ENCODE measurements around the gene C10orf71.

Gene C10orf71

GRCh38 chr10:49325916-49326783 is 27.2 kb downstream of the C10orf71 start:
- DNase-seq, result peak in 3 of 42 donors; percentile 11 to 39 (median 23)
- intact Hi-C loops (cut with DNase I), result no loop called here

DNA sequence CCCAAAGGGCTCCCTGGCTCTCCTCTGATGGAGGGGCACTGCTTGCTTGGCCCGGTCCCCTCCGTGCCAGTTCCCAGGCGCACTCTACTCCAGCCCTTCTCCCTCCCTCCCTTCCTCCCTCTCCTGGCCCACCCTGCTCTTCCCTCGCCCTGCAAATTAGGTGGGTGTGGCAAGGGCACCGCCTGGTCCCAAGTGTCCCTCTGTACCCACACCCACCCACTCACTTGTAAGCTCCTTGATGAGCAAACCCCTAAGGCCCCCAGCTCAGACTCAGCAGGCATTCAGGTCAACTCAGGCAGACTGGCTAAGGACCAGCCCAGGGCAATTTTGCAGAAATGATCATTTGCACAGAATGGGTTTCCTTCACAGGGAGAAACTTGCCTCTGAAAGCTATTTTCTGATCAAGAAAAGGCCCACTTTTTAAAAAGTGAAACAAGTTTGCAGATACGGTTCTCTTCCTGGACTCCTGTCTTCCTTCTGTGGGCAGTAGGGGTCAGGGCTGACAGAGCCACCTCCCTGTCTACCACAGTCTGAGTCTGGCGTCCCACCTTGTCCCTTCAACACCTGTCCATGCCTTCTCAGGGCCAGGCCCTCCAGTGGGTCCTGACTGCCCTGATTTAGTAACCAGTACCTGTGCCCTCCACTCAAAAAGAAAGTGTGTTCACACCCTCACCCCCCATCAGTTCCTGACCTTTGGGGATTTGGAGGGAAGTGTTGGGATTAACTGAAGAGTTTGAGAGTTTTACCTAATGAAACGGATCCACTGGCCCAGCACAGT is 28.3 kb downstream of the C10orf71 start:
- DNase-seq, result peak in 2 of 42 donors; percentile 31 to 32

DNA sequence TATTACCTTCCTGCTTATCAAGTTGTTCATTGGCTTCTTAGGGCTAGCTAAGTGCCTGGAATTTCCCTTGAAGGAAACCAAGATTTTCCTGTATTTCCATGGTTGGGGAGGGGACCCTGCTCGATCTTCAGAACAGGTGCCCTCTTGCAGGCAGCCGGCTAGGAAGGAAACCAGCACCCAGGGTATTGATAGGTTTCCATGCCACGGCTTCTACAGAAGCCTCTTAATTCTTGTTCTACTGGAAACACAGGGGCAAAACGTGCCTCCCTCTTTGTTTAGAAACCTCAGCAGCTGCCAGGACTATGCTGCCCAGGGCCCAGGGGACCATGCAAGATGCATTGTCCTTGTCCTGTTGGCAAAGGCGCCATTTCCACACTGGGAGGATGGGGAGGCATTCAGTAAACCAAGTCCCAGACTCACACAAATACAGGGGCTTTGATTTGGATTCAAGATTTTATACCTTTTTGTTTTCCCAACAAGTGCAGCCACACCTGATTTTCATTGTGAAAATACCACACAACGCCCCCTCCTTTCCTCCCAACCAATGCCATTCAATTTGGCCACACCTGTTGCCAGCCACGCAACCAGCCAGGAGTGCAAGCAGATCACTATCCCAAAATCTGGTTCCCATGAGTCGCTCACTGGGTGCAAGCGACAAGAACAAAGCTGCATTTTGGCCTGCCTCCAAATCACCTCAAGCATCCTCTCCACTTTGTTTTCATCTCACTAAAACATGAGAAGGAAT is 29.6 kb downstream of the C10orf71 start:
- DNase-seq, result peak in 2 of 42 donors; percentile 28 to 41
- intact Hi-C loops (cut with DNase I), result no loop called here

More for the DNA sequence above, 28.3 kb downstream of the C10orf71 start:
- intact Hi-C loops (cut with DNase I), result no loop called here

GRCh38 chr10:49329146-49329505 is 30.2 kb downstream of the C10orf71 start:
- peak in 2 of 42 donors; percentile 8 to 35 for DNase-seq
- intact Hi-C loops (cut with DNase I), result no loop called here

DNA sequence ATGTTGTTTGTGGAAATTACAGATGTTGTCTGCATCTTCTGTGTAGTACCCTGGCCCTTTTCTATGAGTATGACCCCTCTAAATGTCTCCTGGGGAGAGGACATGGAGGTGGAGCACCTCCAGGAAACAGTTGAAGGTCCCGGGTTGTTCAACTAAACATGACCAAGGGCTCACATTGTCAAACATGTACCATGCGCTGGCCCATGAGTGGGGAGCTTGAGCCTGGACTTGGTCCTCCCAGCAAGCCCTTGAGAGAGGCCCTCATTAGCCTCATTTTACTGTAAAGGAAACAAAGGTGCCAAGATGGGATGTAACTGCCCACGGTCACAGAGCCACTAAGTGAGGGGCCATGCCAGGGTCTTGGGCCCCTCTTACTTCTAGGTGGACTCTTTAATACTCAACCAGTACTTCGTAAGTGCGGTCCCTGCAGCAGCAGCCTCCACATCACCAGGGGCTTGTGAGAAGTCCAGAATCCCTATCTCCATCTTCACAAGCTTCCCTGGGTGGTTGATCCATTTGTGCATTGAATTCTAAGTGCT is 31.2 kb downstream of the C10orf71 start:
- intact Hi-C loops (cut with DNase I), result no loop called here
- DNase-seq, result peak in 2 of 42 donors; percentile 7 to 19

DNA sequence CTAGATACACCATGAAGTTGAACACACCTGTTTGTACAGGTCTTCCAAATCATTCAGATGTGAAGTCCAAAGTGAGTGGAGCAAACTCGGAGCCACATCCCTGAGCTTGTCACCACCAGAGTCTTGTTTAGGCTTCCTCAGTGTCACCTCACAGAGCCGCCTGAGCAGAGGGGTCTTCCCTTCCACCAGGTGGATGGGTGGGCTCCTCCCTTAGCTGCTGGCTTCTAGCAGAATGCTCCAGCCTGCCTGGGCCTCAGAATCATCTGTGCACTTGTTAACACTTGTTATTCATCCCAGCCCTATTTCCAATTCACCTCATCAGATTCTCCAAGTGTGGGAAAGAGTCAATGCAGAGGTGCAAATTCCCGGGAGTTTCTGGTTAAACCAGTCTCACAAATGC is 32.5 kb downstream of the C10orf71 start:
- intact Hi-C loops (cut with DNase I), result no loop called here
- peak in 2 of 42 donors; percentile 13 to 21 for DNase-seq

- intact Hi-C loops (cut with DNase I), result no loop called here
- peak in 2 of 42 donors; percentile 3 to 14 for DNase-seq
These were observed 33.4 kb downstream of the C10orf71 start for GRCh38 chr10:49332333-49332732.

- intact Hi-C loops (cut with DNase I), result no loop called here
- peak in 2 of 42 donors; percentile 17 to 31 for DNase-seq
These were observed 33.8 kb downstream of the C10orf71 start for GRCh38 chr10:49332768-49333167.

DNA sequence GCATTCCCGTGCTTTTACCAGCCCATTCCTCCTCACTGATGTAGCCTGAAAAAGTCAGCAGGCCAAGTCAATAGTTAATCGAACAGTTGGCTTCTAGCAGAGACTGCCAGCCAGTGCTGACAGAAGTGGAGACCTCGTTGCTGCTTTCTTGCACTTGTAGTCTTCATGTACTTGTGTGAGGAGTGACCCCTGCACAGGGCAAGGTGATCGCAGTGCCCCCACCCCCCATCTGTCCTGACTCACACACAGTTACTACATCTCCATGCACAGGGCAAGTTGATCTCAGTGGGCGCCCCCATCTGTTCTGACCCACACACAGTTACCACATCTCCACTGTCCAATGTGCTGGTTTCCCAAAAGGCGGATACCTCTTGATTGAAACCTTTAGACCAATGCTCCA is 34.2 kb downstream of the C10orf71 start:
- peak in 1 of 42 donors; percentile 5 for DNase-seq
- intact Hi-C loops (cut with DNase I), result no loop called here

GRCh38 chr10:49334964-49335363 is 36.0 kb downstream of the C10orf71 start:
- intact Hi-C loops (cut with DNase I), result no loop called here
- no peak for DNase-seq

DNA sequence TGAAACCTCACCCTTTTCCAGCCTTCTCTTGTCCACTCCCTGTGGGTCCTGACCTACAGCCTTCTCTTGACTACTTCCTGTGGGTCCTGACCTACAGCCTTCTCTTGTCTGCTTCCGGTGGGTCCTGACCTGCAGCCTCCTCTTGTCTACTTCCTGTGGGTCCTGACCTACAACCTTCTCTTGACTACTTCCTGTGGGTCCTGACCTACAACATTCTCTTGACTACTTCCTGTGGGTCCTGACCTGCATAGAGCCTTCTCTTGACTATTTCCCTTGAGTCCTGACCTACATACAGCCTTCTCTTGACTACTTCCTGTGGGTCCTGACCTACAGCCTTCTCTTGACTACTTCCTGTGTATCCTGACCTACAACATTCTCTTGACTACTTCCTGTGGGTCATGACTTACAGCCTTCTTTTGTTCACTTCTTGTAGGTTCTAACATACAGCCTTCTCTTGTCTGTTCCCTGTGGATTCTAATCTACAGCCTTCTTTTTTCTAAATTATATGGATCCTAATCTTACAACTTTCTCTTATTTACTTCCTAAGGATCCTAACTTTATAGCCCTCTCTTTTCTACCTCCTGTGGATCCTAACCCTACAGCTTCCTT is 36.5 kb downstream of the C10orf71 start:
- intact Hi-C loops (cut with DNase I), result no loop called here

GRCh38 chr10:49338604-49339003 is 39.6 kb downstream of the C10orf71 start:
- no peak for DNase-seq
- intact Hi-C loops (cut with DNase I), result no loop called here

More for the DNA sequence above, 36.5 kb downstream of the C10orf71 start:
- no peak for DNase-seq

GRCh38 chr10:49344840-49345239 is 45.9 kb downstream of the C10orf71 start:
- intact Hi-C loops (cut with DNase I), result no loop called here
- no peak for DNase-seq

DNA sequence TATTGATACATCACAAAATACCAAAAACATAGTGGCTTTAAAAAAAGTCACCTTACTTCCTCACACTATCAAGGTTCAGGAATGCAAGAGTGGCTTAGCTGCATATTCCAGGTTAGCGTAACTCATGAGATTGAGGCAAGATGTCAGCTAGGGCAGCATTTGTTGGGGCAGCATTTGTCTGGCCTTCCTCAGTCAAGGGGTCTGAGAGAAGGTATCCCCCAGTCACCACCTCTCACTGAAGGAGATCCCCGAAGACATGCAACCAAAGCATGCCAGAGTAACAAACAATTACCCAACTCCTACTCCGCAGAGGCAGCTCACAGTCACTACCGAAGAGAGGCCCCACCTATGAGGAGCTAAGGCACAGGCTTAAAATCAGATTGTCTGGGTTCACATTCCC is 48.4 kb downstream of the C10orf71 start:
- DNase-seq, result peak in 3 of 42 donors; percentile 8 to 26 (median 22)
- intact Hi-C loops (cut with DNase I), result no loop called here

GRCh38 chr10:49347827-49348226 is 48.9 kb downstream of the C10orf71 start:
- DNase-seq, result peak in 2 of 42 donors; percentile 4 to 17
- intact Hi-C loops (cut with DNase I), result no loop called here

DNA sequence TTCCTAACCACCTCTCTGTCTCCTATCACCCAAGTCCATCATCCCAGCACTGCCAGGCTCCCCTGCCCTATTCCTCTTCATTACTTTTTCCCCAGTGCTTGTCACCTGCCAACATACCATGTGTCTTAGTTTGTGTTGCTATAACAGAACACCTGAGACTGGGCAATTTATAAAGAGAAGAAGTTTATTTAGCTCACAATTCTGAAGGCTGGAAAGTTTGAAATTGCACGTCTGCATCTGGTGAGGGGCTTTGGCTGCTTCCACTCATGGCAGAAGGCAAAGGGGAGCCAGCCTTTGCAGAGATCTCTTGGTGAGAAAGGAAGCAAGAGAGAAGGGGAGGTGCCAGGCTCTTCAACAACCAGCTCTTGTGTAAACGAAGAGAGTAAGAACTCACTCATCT is 49.6 kb downstream of the C10orf71 start:
- DNase-seq, result peak in 1 of 42 donors; percentile 11

GRCh38 chr10:49349390-49349789 is 50.4 kb downstream of the C10orf71 start:
- peak in 1 of 42 donors; percentile 10 for DNase-seq
- intact Hi-C loops (cut with DNase I), result no loop called here

More for the DNA sequence above, 49.6 kb downstream of the C10orf71 start:
- intact Hi-C loops (cut with DNase I), result no loop called here

GRCh38 chr10:49350138-49350537 is 51.2 kb downstream of the C10orf71 start:
- intact Hi-C loops (cut with DNase I), result no loop called here
- peak in 1 of 42 donors; percentile 12 for DNase-seq
